ENCODE measurements around the gene FAM171A2. TPM values are rescaled to one million over a fixed set of nuclear protein-coding genes. Genes with fewer than 3 reads are reported as not detected.
A peak's percentile ranks its signal among the peaks of the same experiment; 100 is the strongest.

FAM171A2 gene
- total and polyA plus RNA-seq, 2 of the 8 experiments (the other 6 are each of a cell fraction or from before 2014, with no cell fraction given): 21.9 to 24.1 TPM

DNA sequence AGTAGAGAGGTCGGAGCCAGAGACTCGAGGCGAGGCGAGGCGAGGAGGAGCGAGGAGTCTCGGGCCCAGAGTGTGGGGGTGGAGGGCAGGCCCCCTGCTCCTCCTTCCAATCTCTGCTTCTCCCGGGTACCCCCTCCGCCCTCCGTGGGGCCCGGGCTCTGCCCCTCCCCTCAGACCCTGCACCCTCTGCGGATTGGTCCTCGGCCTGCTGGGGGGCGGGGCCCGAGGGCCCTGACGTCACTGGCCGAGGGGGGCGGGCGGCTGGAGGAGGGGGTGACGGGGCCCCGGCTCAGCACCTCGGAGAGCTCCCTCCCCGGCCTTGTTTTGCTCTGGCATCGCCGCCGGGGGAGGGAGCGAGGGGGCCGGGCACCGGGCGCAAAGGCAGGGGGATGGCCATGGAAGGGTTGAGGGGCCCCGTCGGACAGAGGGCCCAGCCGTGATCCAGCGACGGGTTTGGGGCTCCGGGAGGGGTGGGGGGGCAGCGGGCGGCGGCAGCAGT lies 55.3 kb downstream of the FAM171A2 start, which contains the start of gene RUNDC3A:
Gene RUNDC3A (plus strand): TSS at position 282 of the 499 bp plus-strand sequence. CDS start 232 bp downstream, outside the sequence.
- Histone ChIP-seq H2BK15ac (ENCODE audit: low read length) (0 out of 2 replicates have a peak within 1 kb of the TSS, but pooled peaks have one; percentile 88), H2AK5ac (ENCODE audit: low read depth, low read length) (no peak within 1 kb of the TSS), H4K8ac (ENCODE audit: extremely low read depth, insufficient read depth, low read length) (no peak within 1 kb of the TSS; the same call in 1 of the 2 replicates), H3K9ac (replicated peaks in 1 of 4; ENCODE audit: extremely low read depth in 1 of 4, low read depth in 3 of 4, low read length in 3 of 4) (peak within 1 kb of the TSS in 2 of 4 experiments; percentile 13 to 16; a peak in 2 of 7 replicates), H3K14ac (ENCODE audit: insufficient read length) (no peak within 1 kb of the TSS), H2BK5ac (ENCODE audit: low read depth, low read length) (peak within 1 kb of the TSS; percentile 91), H2AFZ (ENCODE audit: low read length) (no peak within 1 kb of the TSS), H3K4ac (replicated peaks; ENCODE audit: insufficient read length, low read depth, low read length) (no peak within 1 kb of the TSS), H2BK120ac (replicated peaks; ENCODE audit: low read depth, low read length) (peak within 1 kb of the TSS; percentile 34), H3K4me2 (ENCODE audit: insufficient read depth in 1 of 2, low read depth in 2 of 2, low read length in 2 of 2) (peak within 1 kb of the TSS; percentile 90 to 93), H3K27me3 (replicated peaks in 1 of 4; ENCODE audit: control insufficient read depth in 3 of 4, extremely low read depth in 1 of 4, insufficient read depth in 3 of 4, low read length in 3 of 4) (no peaks in the 10 kb centered on the region; a peak in 2 of 7 replicates), H3K4me1 (replicated peaks in 1 of 4; ENCODE audit: control insufficient read depth in 3 of 4, insufficient read depth in 4 of 4, low read length in 3 of 4) (peaks cover 7 to 38% (median 26%) of the 10 kb centered on the region in 4 experiments), H3K36me3 (ENCODE audit: control insufficient read depth in 2 of 4, insufficient read depth in 4 of 4, low read length in 3 of 4) (no peaks in the 10 kb centered on the region), H4K20me1 (replicated peaks in 1 of 2; ENCODE audit: control insufficient read depth in 1 of 2, insufficient read depth in 2 of 2, low read length in 2 of 2) (peaks cover 0 to 6% of the 10 kb centered on the region in 2 experiments), H3K9me3 (ENCODE audit: insufficient read depth in 2 of 2, low read depth in 1 of 2, low read length in 1 of 2) (no peaks in the 10 kb centered on the region), H3K56ac (replicated peaks; ENCODE audit: insufficient read length, low read depth, low read length) (no peak within 1 kb of the TSS), H3K18ac (ENCODE audit: extremely low read depth, low read length) (peak within 1 kb of the TSS; percentile 78), H3K23ac (ENCODE audit: insufficient read length) (no peak within 1 kb of the TSS), H3K79me2 (ENCODE audit: control insufficient read depth in 1 of 2, insufficient read depth in 2 of 2, low read length in 2 of 2) (no peaks in the 10 kb centered on the region), H3K4me3 (ENCODE audit: extremely low read depth in 1 of 4, insufficient read depth in 2 of 4, low read depth in 3 of 4, low read length in 4 of 4) (peak within 1 kb of the TSS; percentile 43 to 67 (median 54)), H3K27ac (ENCODE audit: low read depth, low read length) (no peak within 1 kb of the TSS), H3K79me1 (ENCODE audit: low read depth, low read length) (no peaks in the 10 kb centered on the region), H3K23me2 (ENCODE audit: low read depth, low read length) (peaks cover 6% of the 10 kb centered on the region), H4K5ac (ENCODE audit: insufficient read length, low read depth, low read length) (peak within 1 kb of the TSS; percentile 64), H4K91ac (replicated peaks; ENCODE audit: insufficient read length, low read length) (no peak within 1 kb of the TSS), H2BK12ac (ENCODE audit: low read depth, low read length) (peak within 1 kb of the TSS; percentile 80; the same call in 1 of the 2 replicates), H2BK20ac (ENCODE audit: low read length) (no peak within 1 kb of the TSS)
- 1% methylated on average over 13 of the region's 39 CpGs; no CpG with 5 or more reads in 1 of the 2 experiments for whole genome bisulfite sequencing, 2 experiments (ENCODE audit: extremely low coverage in 1 of 2, insufficient coverage in 1 of 2, insufficient read length in 1 of 2, insufficient replicate concordance in 2 of 2, low coverage in 1 of 2, low lambda C conversion rate in 2 of 2, missing lambda C conversion rate in 1 of 2)
- no peak for FAIRE-seq
- DNase-seq (ENCODE audit: low read depth in 1 of 2, low spot score in 2 of 2): peak in 1 of 2 experiments; percentile 99
- ChIA-PET CTCF (ENCODE audit: partially characterized antibody) (interaction anchor here (0.6 to 3.7 kb wide), 8 partner anchors 11 to 1646 kb away, joined by 3 to 24 read pairs (median 4); partner anchors contain the start of gene UBTF), POLR2A (ENCODE audit: partially characterized antibody) (interaction anchor here (0.5 to 4.0 kb wide), 9 partner anchors 12 to 745 kb away, joined by 3 to 61 read pairs (median 4); partner anchors contain the start of genes HDAC5, SLC25A39 and UBTF)
- no peak for TF ChIP-seq SRF (IDR thresholded peaks at IDR 0.05; ENCODE audit: low read depth, low read length)
- TF ChIP-seq SIRT6 (IDR thresholded peaks at IDR 0.05; ENCODE audit: low read length): no peak
- TF ChIP-seq POLR2AphosphoS5 (IDR thresholded peaks at IDR 0.05; ENCODE audit: low read depth, low read length): peak; percentile 41; the same call in 1 of the 2 replicates
- TF ChIP-seq SIN3A (conservative IDR thresholded peaks at IDR 0.05 in 1 of 2, IDR thresholded peaks at IDR 0.05 in 1 of 2; ENCODE audit: low read depth in 1 of 2, low read length in 2 of 2): peak; percentile 84 to 92; a peak in 3 of 4 replicates
- TF ChIP-seq POU5F1 (IDR thresholded peaks at IDR 0.05; ENCODE audit: low read depth, low read length): no peak
- TF ChIP-seq SAP30 (IDR thresholded peaks at IDR 0.05; ENCODE audit: insufficient read depth, insufficient replicate concordance, low read length): no peak
- TF ChIP-seq GTF2F1 (IDR thresholded peaks at IDR 0.05; ENCODE audit: borderline replicate concordance, low read depth, low read length): no peak
- TF ChIP-seq TAF1 (IDR thresholded peaks at IDR 0.05; ENCODE audit: low read depth, low read length): peak; percentile 35; the same call in 1 of the 2 replicates
- TF ChIP-seq ATF3 (IDR thresholded peaks at IDR 0.05; ENCODE audit: insufficient read depth, low read depth, low read length): no peak
- TF ChIP-seq PHF8 (conservative IDR thresholded peaks at IDR 0.05; ENCODE audit: low read depth, low read length): 0 out of 2 replicates have a peak, but pooled peaks have one; percentile 33
- TF ChIP-seq SIX5 (IDR thresholded peaks at IDR 0.05; ENCODE audit: low read depth, low read length): no peak
- TF ChIP-seq BCL11A (IDR thresholded peaks at IDR 0.05; ENCODE audit: low read depth in 2 of 2, low read length in 2 of 2): no peak

Measured in H1 (cell line).